ENCODE results near the gene SNAPC2.
"Not testable (repeated sequence)": the region's sequence is repeated elsewhere in the genome, so short reads cannot be mapped to it uniquely, and the experiment has no call there.

SNAPC2 gene

GRCh38 chr19:7941895-7942596 lies 21.9 kb downstream of the SNAPC2 start:
- DNase-seq = no peak

GRCh38 chr19:7942981-7943443 lies 22.9 kb downstream of the SNAPC2 start:
- no peak for DNase-seq

- DNase-seq = peak; percentile 100
Measured at GRCh38 chr19:7943444-7944176, 23.5 kb downstream of the SNAPC2 start, which contains the start of gene TIMM44. TSS of gene TIMM44 (minus strand) at chr19:7943666. CDS start at chr19:7943651, 15 bp downstream.

GRCh38 chr19:7944177-7944761 lies 24.1 kb downstream of the SNAPC2 start:
- DNase-seq = peak; percentile 94

GRCh38 chr19:7947939-7948338 lies 27.8 kb downstream of the SNAPC2 start:
- DNase-seq = no peak

GRCh38 chr19:7953060-7953459 lies 32.9 kb downstream of the SNAPC2 start:
- DNase-seq = peak; percentile 39

GRCh38 chr19:7953576-7953975 lies 33.4 kb downstream of the SNAPC2 start:
- DNase-seq = no peak

GRCh38 chr19:7955696-7956095 lies 35.6 kb downstream of the SNAPC2 start:
- no peak for DNase-seq

GRCh38 chr19:7959211-7959610 lies 39.1 kb downstream of the SNAPC2 start:
- no peak for DNase-seq

GRCh38 chr19:7961082-7961481 lies 40.9 kb downstream of the SNAPC2 start:
- not testable (repeated sequence) for DNase-seq

GRCh38 chr19:7961920-7962626 lies 41.9 kb downstream of the SNAPC2 start:
- no peak for DNase-seq

GRCh38 chr19:7962644-7963268 lies 42.6 kb downstream of the SNAPC2 start:
- DNase-seq = no peak

- DNase-seq = no peak
Measured at GRCh38 chr19:7963566-7963965, 43.4 kb downstream of the SNAPC2 start.

- no peak for DNase-seq
Measured at GRCh38 chr19:7965259-7965841, 45.2 kb downstream of the SNAPC2 start.

GRCh38 chr19:7965921-7966665 lies 46.0 kb downstream of the SNAPC2 start:
- DNase-seq = no peak

GRCh38 chr19:7968008-7968795 lies 48.1 kb downstream of the SNAPC2 start:
- DNase-seq = no peak

GRCh38 chr19:7968796-7969554 lies 48.8 kb downstream of the SNAPC2 start:
- no peak for DNase-seq

GRCh38 chr19:7969555-7969939 lies 49.4 kb downstream of the SNAPC2 start:
- DNase-seq = no peak

- DNase-seq = peak; percentile 43
Measured at GRCh38 chr19:7970716-7971448, 50.7 kb downstream of the SNAPC2 start.

All from fibroblast of skin of back (primary cell).